ENCODE measurements around the gene SCN5A. TPM values are rescaled to one million over a fixed set of nuclear protein-coding genes. Genes with fewer than 3 reads are reported as not detected.

The SCN5A gene
- total RNA-seq, result 163 TPM
- long read RNA-seq, partial matches to known transcripts, result 27 of 82 reads
- long read RNA-seq, other reads (novel, unspliced or antisense), result 55 of 82 reads

DNA sequence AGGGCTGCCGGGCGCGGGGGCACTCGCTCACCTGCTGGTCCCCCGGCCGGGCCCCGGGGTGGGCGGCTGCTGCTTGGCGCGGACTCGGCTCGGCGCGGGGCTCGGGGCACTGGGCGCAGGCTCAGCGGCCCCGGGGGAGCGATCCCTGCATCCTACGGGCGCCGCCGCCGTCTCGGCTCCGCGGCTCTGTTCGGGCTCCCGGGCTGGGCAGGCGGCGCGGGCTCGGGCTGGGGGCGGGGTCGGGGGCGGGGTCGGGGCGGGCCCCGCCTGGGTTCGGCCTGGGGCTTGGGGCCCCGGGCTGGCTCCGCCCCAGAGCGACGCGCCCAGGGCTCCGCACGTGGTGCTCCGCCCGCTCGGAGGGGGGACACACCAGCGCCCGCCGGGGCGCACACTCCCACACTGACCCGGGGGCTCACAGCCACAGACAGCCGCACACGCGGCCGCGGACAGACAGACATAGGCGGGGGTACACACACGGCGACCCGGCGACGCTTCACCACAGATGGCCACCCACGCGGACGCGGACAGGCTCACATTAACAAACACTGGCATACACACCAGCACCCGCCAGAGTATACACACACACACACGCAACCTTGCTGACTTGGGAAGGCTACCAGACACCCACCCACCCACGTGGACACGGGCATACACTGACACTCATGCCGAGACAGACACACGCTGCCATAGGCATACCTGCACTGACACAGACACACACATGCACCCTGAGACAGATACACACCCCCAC lies at the start of gene SCN5A:
Gene SCN5A, minus strand, starts transcription at position 188 of the 748 bp plus-strand sequence. CDS start 16,380 bp downstream, outside the sequence.
- intact Hi-C loops (cut with DNase I), result loop anchor here (2.0 kb wide), 3 partner anchors 75 to 153 kb away; partner anchors contain the start of gene EXOG

DNA sequence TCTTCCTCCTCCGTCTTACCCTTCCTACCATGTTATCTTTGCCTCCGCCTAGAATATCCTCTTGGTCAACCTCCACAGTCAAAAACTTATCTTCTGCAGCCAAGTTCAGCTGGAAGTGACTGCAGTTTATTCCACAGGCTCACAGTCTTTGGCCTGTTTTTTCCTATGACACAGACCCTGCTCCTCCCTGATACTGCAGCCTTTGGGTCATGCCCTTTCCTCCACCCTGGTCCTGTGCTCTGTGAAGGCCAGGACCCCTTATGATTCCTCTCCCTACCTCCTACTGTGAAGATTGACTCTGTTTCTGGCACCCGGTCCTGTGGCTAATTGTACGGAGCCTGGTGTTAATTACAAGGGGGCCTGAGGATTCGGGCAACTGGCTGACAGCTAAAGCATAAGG lies 49.3 kb upstream of the SCN5A start:
- DNase-seq (ENCODE audit: missing footprints) (no peak), ATAC-seq (peak; percentile 44)
- intact Hi-C loops (cut with DNase I), result no loop called here

More for the DNA sequence above, at the start of gene SCN5A:
- peak; percentile 80 for ATAC-seq
- DNase-seq (ENCODE audit: missing footprints), result peak; percentile 78

GRCh38 chr3:38698061-38698460 lies 48.6 kb upstream of the SCN5A start:
- ATAC-seq, result no peak
- DNase-seq (ENCODE audit: missing footprints), result no peak
- intact Hi-C loops (cut with DNase I), result no loop called here

DNA sequence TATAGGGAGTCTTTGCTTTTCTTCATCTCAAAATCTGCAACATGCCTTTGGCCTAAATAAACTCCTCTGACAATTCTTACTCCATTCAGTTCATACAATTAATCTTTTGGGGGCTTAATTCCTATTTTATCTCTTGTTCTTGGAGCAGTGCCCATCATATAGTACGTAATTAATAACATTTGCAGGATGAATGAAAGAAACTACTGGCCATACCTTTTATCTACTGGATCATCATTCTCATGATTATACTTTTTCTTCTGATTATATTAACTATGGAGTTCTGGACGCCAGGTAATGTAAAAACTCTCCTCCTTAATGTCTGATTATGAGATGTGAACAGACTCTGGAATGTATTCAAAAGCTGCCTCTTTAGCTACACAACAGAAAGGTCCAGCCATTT lies 46.5 kb upstream of the SCN5A start:
- ATAC-seq, result no peak
- intact Hi-C loops (cut with DNase I), result no loop called here
- no peak for DNase-seq (ENCODE audit: missing footprints)

- no peak for ATAC-seq
- intact Hi-C loops (cut with DNase I), result no loop called here
These were observed 40.7 kb upstream of the SCN5A start for GRCh38 chr3:38690185-38690584.

GRCh38 chr3:38689774-38690173 lies 40.3 kb upstream of the SCN5A start:
- no peak for DNase-seq (ENCODE audit: missing footprints)
- no peak for ATAC-seq
- intact Hi-C loops (cut with DNase I), result loop anchor here (1.0 kb wide), 1 partner anchor 154 kb away; no protein-coding TSS in a partner anchor

More at GRCh38 chr3:38690185-38690584, 40.7 kb upstream of the SCN5A start:
- no peak for DNase-seq (ENCODE audit: missing footprints)

- intact Hi-C loops (cut with DNase I), result loop anchor here (1.0 kb wide), 1 partner anchor 154 kb away; no protein-coding TSS in a partner anchor
- DNase-seq (ENCODE audit: missing footprints), result no peak
- ATAC-seq, result no peak
These were observed 39.9 kb upstream of the SCN5A start for GRCh38 chr3:38689346-38689745.

GRCh38 chr3:38687321-38687720 lies 37.8 kb upstream of the SCN5A start:
- DNase-seq (ENCODE audit: missing footprints), result no peak
- ATAC-seq, result no peak
- intact Hi-C loops (cut with DNase I), result no loop called here

GRCh38 chr3:38684546-38684945 lies 35.1 kb upstream of the SCN5A start:
- no peak for DNase-seq (ENCODE audit: missing footprints)
- no peak for ATAC-seq
- intact Hi-C loops (cut with DNase I), result no loop called here

DNA sequence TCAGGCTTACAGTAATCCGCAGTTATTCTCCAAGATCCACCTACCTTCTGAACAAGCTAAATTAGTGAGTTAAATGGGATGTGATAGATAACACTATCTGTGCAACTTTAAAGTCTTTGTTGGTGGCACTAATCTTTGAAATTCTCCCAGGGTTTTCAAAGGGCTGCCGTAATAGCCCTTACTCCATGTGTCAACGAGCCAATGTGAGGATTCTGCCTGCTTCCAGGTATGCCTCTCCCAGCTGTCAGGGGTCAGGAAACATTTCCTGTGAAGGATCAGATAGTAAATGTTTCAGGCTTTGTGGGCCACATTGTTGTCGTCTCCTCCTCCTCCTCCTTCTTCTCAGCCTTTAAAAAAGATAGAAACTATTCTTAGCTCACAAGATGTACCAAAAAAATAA lies 20.2 kb upstream of the SCN5A start:
- intact Hi-C loops (cut with DNase I), result no loop called here
- DNase-seq (ENCODE audit: missing footprints), result no peak

GRCh38 chr3:38662544-38662943 lies 13.1 kb upstream of the SCN5A start:
- ATAC-seq, result no peak
- intact Hi-C loops (cut with DNase I), result no loop called here
- no peak for DNase-seq (ENCODE audit: missing footprints)

More for the DNA sequence above, 20.2 kb upstream of the SCN5A start:
- no peak for ATAC-seq

DNA sequence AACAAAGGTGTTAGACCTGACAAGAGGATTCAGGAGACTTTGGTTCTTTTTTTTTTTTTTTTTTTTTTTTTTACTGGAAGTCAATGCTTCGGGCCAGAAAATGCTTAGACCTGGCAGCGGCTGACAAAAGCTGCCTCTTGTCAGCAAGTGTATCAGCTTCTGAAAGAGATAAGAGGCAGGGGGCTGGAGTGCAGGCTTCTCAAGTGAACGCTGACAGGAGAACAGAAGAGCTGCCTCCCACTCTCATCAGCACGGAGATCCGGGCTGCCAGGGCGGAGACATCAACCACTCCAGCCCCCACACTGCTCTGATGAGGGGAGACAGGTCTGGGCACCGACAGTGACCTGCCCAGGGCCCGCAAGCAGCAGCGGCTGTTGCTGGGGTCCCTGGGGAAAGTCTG lies 9.4 kb upstream of the SCN5A start:
- ATAC-seq, result no peak

GRCh38 chr3:38657369-38657768 lies 7.9 kb upstream of the SCN5A start:
- intact Hi-C loops (cut with DNase I), result no loop called here
- no peak for ATAC-seq
- no peak for DNase-seq (ENCODE audit: missing footprints)

More for the DNA sequence above, 9.4 kb upstream of the SCN5A start:
- intact Hi-C loops (cut with DNase I), result no loop called here
- DNase-seq (ENCODE audit: missing footprints), result no peak

DNA sequence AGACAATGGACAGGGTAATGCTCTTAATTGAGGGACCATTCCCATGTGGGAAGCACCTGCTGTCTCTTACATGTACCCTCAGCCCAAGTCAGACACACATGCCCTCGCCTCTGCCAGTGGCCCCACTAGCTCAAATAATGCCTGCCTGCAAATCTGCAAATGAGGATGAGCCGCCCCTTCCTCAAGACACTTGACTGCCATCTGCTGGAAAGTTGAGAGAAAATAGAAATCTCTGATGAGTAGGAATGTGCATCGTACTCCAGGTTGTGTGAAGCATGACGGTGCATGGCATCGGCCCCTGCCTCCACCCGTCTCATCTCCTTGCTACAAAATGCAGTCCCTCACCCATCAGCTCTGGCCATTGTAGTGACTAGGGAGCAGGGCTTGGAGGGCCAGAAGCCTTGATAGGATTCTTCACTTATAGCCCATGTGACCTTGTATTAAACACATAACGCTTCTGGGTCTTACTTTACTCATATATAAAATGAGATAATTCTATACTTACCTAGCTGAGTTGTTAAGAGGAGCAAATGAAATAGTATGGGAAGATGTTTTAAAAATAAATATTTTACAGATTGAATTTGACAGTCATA lies 6.3 kb upstream of the SCN5A start:
- ATAC-seq (peak; percentile 41), DNase-seq (ENCODE audit: missing footprints) (no peak)
- intact Hi-C loops (cut with DNase I), result no loop called here

DNA sequence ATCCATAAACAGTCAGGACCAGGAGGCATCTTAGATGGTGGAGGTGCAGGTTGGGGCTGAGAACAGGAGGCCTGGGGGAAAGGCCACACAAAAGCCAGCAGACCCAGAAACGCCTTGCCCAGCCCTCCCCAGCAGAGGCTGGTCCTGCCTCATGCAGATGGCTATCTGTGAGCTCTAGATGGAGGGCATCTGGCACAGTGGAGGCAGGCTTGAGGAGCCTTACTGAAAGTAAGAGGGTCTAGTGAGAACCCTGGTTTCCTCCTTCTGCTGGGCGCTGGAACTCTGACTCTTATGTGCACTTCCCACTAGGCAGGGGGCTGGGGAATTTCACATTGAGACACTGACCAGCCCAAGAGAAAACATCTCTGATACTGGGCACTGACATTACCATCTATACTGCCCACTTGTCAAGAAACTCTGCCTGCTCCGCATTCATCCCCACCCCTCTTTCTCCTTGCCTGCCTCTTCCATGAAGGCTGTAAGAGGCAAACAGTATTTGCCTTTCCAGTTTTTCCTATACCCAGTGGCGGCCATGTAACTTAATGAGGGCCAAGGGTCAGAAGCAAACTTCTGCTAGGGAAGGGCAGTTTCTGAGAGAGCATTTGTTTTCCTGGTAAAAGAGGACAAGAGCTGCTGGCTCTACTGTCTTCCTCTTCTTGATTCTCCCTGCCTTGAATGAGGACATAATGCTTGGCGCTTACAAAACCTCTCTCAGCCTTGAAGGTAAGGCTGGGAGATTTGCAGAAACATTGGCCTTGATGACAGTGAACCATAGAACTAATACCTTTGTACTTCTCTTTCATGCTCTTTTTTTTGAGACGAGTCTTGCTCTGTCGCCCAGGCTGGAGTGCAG lies 4.4 kb upstream of the SCN5A start:
- no peak for ATAC-seq
- no peak for DNase-seq (ENCODE audit: missing footprints)
- intact Hi-C loops (cut with DNase I), result no loop called here

- no peak for DNase-seq (ENCODE audit: missing footprints)
- intact Hi-C loops (cut with DNase I), result no loop called here
- ATAC-seq, result no peak
These were observed 3.4 kb upstream of the SCN5A start for GRCh38 chr3:38652934-38653333.

GRCh38 chr3:38651153-38651789 lies 1.8 kb upstream of the SCN5A start:
- intact Hi-C loops (cut with DNase I), result loop anchor here (2.0 kb wide), 2 partner anchors 130 to 154 kb away; partner anchors contain the start of gene EXOG
- peak; percentile 81 for DNase-seq (ENCODE audit: missing footprints)
- ATAC-seq, result peak; percentile 40

- ATAC-seq (no peak), DNase-seq (ENCODE audit: missing footprints) (no peak)
- intact Hi-C loops (cut with DNase I), result loop anchor here (2.0 kb wide), 2 partner anchors 130 to 154 kb away; partner anchors contain the start of gene EXOG
These were observed 913 bp upstream of the SCN5A start for GRCh38 chr3:38650248-38650951.

All from Right ventricle myocardium inferior (tissue), 1 donor.